ENCODE measurements around the gene SPIRE2. TPM values are rescaled to one million over a fixed set of nuclear protein-coding genes. Genes with fewer than 3 reads are reported as not detected.
A peak's percentile ranks its signal among the peaks of the same experiment; 100 is the strongest.

The SPIRE2 gene
- total and polyA plus RNA-seq, 4 donors: 0.62 to 2.3 (median 1.8) TPM

DNA sequence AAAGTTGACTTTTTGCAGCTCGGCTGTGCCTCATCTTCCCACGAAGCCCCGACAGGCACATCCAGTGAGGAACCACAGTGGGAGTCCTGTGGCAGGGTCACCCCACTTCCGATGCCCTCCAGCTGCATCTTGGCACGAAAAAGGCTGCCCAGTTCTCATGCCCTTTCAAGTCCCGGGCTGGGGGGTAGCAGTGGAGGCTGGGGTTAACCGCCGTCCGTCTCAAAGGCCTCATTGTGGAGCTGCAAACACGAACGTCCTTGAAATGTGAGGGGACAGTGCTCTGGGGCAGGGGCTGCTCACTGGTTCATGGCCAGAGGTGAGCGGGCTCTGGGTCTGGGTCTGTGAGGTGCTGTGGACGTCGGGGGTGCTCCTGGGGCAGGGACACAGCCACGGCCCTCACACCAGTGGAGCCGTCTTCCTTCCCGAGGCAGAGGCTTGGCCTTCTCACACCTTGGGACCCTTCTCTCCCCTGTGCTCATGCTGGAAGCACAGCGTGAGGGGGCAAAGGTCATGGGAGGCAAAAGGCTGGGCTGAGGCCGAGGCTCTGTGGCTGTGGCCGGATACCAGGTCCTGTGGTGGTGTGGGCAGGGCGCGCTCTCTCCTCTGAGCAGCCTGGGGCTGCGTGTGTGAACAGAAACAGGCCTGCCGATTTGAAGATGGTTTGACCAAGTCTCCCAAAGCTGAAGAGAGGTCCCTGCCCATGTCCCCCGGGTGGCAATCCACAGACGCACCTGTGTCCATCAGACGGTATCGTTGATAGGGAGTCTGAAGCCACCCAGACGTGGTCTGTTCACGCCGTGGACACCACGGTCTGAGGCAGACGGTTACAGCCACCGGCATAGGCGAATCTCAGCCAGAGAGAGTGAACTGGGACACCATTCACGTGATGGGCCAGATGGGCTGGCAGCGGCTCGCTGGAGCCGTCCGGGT is 87.3 kb downstream of the SPIRE2 start:
- no peaks in the 10 kb centered on the region for H3K9me3 ChIP-seq (ENCODE audit: control insufficient read depth, low read length)
- no peak for DNase-seq
- intact Hi-C loops (cut with DNase I): no loop called here
- no peaks in the 10 kb centered on the region for H3K4me1 ChIP-seq (ENCODE audit: control insufficient read depth in 1 of 2, insufficient read depth in 2 of 2, low read length in 2 of 2)
- ATAC-seq (ENCODE audit: low FRiP score): no peak
- WGBS, 2 donors: 73 to 76% methylated on average over 40 of the region's 40 CpGs
- H3K36me3 ChIP-seq (ENCODE audit: control insufficient read depth in 1 of 2, insufficient read depth in 2 of 2, low read length in 1 of 2): no peaks in the 10 kb centered on the region
- no peak overlapping the region for H3K27ac ChIP-seq (ENCODE audit: low read depth in 1 of 2, low read length in 2 of 2)
- no peak overlapping the region for H3K4me3 ChIP-seq (ENCODE audit: low read length in 2 of 2)
- H3K27me3 ChIP-seq (ENCODE audit: control insufficient read depth in 1 of 2, insufficient read depth in 2 of 2, low read length in 1 of 2): no peaks in the 10 kb centered on the region

GRCh38 chr16:89917773-89918452 is 89.6 kb downstream of the SPIRE2 start:
- Histone ChIP-seq H3K36me3 (ENCODE audit: control insufficient read depth in 1 of 2, insufficient read depth in 2 of 2, low read length in 1 of 2) (no peaks in the 10 kb centered on the region), H3K27me3 (ENCODE audit: control insufficient read depth in 1 of 2, insufficient read depth in 2 of 2, low read length in 1 of 2) (no peaks in the 10 kb centered on the region), H3K4me3 (ENCODE audit: low read length in 2 of 2) (no peak overlapping the region), H3K9me3 (ENCODE audit: control insufficient read depth, low read length) (no peaks in the 10 kb centered on the region), H3K4me1 (ENCODE audit: control insufficient read depth in 1 of 2, insufficient read depth in 2 of 2, low read length in 2 of 2) (no peaks in the 10 kb centered on the region), H3K27ac (ENCODE audit: low read depth in 1 of 2, low read length in 2 of 2) (no peak overlapping the region)
- ATAC-seq (ENCODE audit: low FRiP score) (peak; percentile 24), DNase-seq (peak; percentile 88)
- 0 to 1% methylated on average over 37 to 39 of the region's 39 CpGs for WGBS, 2 donors
- intact Hi-C loops (cut with DNase I): no loop called here

- Histone ChIP-seq H3K27me3 (ENCODE audit: control insufficient read depth in 1 of 2, insufficient read depth in 2 of 2, low read length in 1 of 2) (peaks cover 0 to 2% of the 10 kb centered on the region in 2 donors), H3K36me3 (ENCODE audit: control insufficient read depth in 1 of 2, insufficient read depth in 2 of 2, low read length in 1 of 2) (no peaks in the 10 kb centered on the region), H3K9me3 (ENCODE audit: control insufficient read depth, low read length) (no peaks in the 10 kb centered on the region), H3K4me3 (ENCODE audit: low read length in 2 of 2) (no peak within 1 kb of the TSS), H3K27ac (ENCODE audit: low read depth in 1 of 2, low read length in 2 of 2) (no peak within 1 kb of the TSS), H3K4me1 (ENCODE audit: control insufficient read depth in 1 of 2, insufficient read depth in 2 of 2, low read length in 2 of 2) (no peaks in the 10 kb centered on the region)
- intact Hi-C loops (cut with DNase I): no loop called here
- DNase-seq (no peak), ATAC-seq (ENCODE audit: low FRiP score) (no peak)
- WGBS, 2 donors: 5 to 8% methylated on average over 23 of the region's 23 CpGs
Observed at GRCh38 chr16:89918453-89919347, 90.4 kb downstream of the SPIRE2 start, which contains the start of gene MC1R. TSS of gene MC1R (plus strand) at chr16:89918862. CDS start at chr16:89919259, 397 bp downstream.

- WGBS, 2 donors: 90 to 93% methylated on average over 52 of the region's 52 CpGs
- Histone ChIP-seq H3K27ac (ENCODE audit: low read depth in 1 of 2, low read length in 2 of 2) (no peak overlapping the region), H3K9me3 (ENCODE audit: control insufficient read depth, low read length) (no peaks in the 10 kb centered on the region), H3K27me3 (ENCODE audit: control insufficient read depth in 1 of 2, insufficient read depth in 2 of 2, low read length in 1 of 2) (peaks cover 0 to 2% of the 10 kb centered on the region in 2 donors), H3K36me3 (ENCODE audit: control insufficient read depth in 1 of 2, insufficient read depth in 2 of 2, low read length in 1 of 2) (no peaks in the 10 kb centered on the region), H3K4me1 (ENCODE audit: control insufficient read depth in 1 of 2, insufficient read depth in 2 of 2, low read length in 2 of 2) (no peaks in the 10 kb centered on the region), H3K4me3 (ENCODE audit: low read length in 2 of 2) (no peak overlapping the region)
- no peak for DNase-seq
- no peak for ATAC-seq (ENCODE audit: low FRiP score)
- intact Hi-C loops (cut with DNase I): loop anchor here in 1 of 2 donors (10.0 kb wide), 1 partner anchor 105 kb away; no protein-coding TSS in a partner anchor
Observed at GRCh38 chr16:89919535-89920406, 91.5 kb downstream of the SPIRE2 start.

DNA sequence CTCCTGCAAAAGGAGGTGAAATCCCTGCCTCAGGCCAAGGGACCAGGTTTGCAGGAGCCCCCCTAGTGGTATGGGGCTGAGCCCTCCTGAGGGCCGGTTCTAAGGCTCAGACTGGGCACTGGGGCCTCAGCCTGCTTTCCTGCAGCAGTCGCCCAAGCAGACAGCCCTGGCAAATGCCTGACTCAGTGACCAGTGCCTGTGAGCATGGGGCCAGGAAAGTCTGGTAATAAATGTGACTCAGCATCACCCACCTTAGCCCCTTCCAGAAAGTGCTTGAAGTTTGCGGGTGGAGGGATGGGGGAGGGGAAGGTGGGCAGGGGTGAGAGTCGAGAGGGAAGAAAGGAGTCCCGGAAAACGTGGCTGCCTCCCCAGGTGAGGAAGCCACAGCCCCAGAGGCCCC is 92.4 kb downstream of the SPIRE2 start:
- no peak for ATAC-seq (ENCODE audit: low FRiP score)
- no peak overlapping the region for H3K27ac ChIP-seq (ENCODE audit: low read depth in 1 of 2, low read length in 2 of 2)
- no peaks in the 10 kb centered on the region for H3K4me1 ChIP-seq (ENCODE audit: control insufficient read depth in 1 of 2, insufficient read depth in 2 of 2, low read length in 2 of 2)
- no peak overlapping the region for H3K4me3 ChIP-seq (ENCODE audit: low read length in 2 of 2)
- DNase-seq: peak in 1 of 2 donors; percentile 53
- H3K27me3 ChIP-seq (ENCODE audit: control insufficient read depth in 1 of 2, insufficient read depth in 2 of 2, low read length in 1 of 2): peaks cover 0 to 2% of the 10 kb centered on the region in 2 donors
- no peaks in the 10 kb centered on the region for H3K36me3 ChIP-seq (ENCODE audit: control insufficient read depth in 1 of 2, insufficient read depth in 2 of 2, low read length in 1 of 2)
- H3K9me3 ChIP-seq (ENCODE audit: control insufficient read depth, low read length): no peaks in the 10 kb centered on the region
- WGBS, 2 donors: 38 to 51% methylated on average over 6 of the region's 6 CpGs
- intact Hi-C loops (cut with DNase I): loop anchor here in 1 of 2 donors (10.0 kb wide), 1 partner anchor 104 kb away; no protein-coding TSS in a partner anchor

Other genes with a start within 250 kb of the SPIRE2 start
- not detected for gene DPEP1, start 214.8 kb upstream of the SPIRE2 start, total RNA-seq
- 1 to 10 TPM in 1 of 2 donors, not detected in 1; 8.5 TPM for gene DPEP1, start 214.8 kb upstream of the SPIRE2 start, polyA plus RNA-seq
- 10 to 100 TPM; 69.0 to 78.8 TPM for gene CHMP1A, start 170.8 kb upstream of the SPIRE2 start, total RNA-seq
- 100 to 1,000 TPM in 1 of 2 donors, 10 to 100 TPM in 1; 45.5 to 112 TPM for gene CHMP1A, start 170.8 kb upstream of the SPIRE2 start, polyA plus RNA-seq
- 1 to 10 TPM; 6.5 to 8.6 TPM for gene SPATA33, start 170.6 kb upstream of the SPIRE2 start, total RNA-seq
- 10 to 100 TPM in 1 of 2 donors, 1 to 10 TPM in 1; 3.0 to 10.7 TPM for gene SPATA33, start 170.6 kb upstream of the SPIRE2 start, polyA plus RNA-seq
- 10 to 100 TPM; 29.9 to 71.1 TPM for gene CDK10, start 141.8 kb upstream of the SPIRE2 start, total RNA-seq
- 100 to 1,000 TPM in 1 of 2 donors, 10 to 100 TPM in 1; 24.7 to 134 TPM for gene CDK10, start 141.8 kb upstream of the SPIRE2 start, polyA plus RNA-seq
- 10 to 100 TPM in 1 of 2 donors, 1 to 10 TPM in 1; 9.1 to 13.4 TPM for gene SPATA2L, start 126.8 kb upstream of the SPIRE2 start, total RNA-seq
- gene SPATA2L, start 126.8 kb upstream of the SPIRE2 start, polyA plus RNA-seq: 10 to 100 TPM in 1 of 2 donors, 1 to 10 TPM in 1; 4.9 to 12.0 TPM
- gene VPS9D1, start 107.6 kb upstream of the SPIRE2 start, total RNA-seq: 10 to 100 TPM; 10.3 to 15.3 TPM
- 10 to 100 TPM in 1 of 2 donors, 1 to 10 TPM in 1; 5.1 to 34.5 TPM for gene VPS9D1, start 107.6 kb upstream of the SPIRE2 start, polyA plus RNA-seq
- gene ZNF276, start 106.9 kb upstream of the SPIRE2 start, total RNA-seq: 10 to 100 TPM; 23.6 to 30.4 TPM
- 10 to 100 TPM in 1 of 2 donors, 1 to 10 TPM in 1; 3.3 to 47.7 TPM for gene ZNF276, start 106.9 kb upstream of the SPIRE2 start, polyA plus RNA-seq
- gene FANCA, start 11.8 kb upstream of the SPIRE2 start, total RNA-seq: 1 to 10 TPM; 3.9 to 6.9 TPM
- 1 to 10 TPM; 2.0 to 3.5 TPM for gene FANCA, start 11.8 kb upstream of the SPIRE2 start, polyA plus RNA-seq
- 100 to 1,000 TPM; 207 to 224 TPM for gene TCF25, start 45.1 kb downstream of the SPIRE2 start, total RNA-seq
- gene TCF25, start 45.1 kb downstream of the SPIRE2 start, polyA plus RNA-seq: 100 to 1,000 TPM in 1 of 2 donors, 10 to 100 TPM in 1; 47.6 to 273 TPM
- 10 to 100 TPM in 1 of 2 donors, 1 to 10 TPM in 1; 4.8 to 10.2 TPM for gene MC1R, start 90.4 kb downstream of the SPIRE2 start, total RNA-seq
- 10 to 100 TPM in 1 of 2 donors, 1 to 10 TPM in 1; 1.5 to 12.1 TPM for gene MC1R, start 90.4 kb downstream of the SPIRE2 start, polyA plus RNA-seq
- gene TUBB3, start 94.9 kb downstream of the SPIRE2 start, total RNA-seq: 10 to 100 TPM in 1 of 2 donors, 1 to 10 TPM in 1; 5.6 to 12.5 TPM
- gene TUBB3, start 94.9 kb downstream of the SPIRE2 start, polyA plus RNA-seq: 1 to 10 TPM in 1 of 2 donors, under 1 TPM in 1; 0.38 to 2.4 TPM
- 10 to 100 TPM; 55.0 to 69.3 TPM for gene DEF8, start 120.3 kb downstream of the SPIRE2 start, total RNA-seq
- 10 to 100 TPM; 53.6 to 78.0 TPM for gene DEF8, start 120.3 kb downstream of the SPIRE2 start, polyA plus RNA-seq
- 1 to 10 TPM; 1.1 to 3.5 TPM for gene DBNDD1, start 191.0 kb downstream of the SPIRE2 start, total RNA-seq
- 1 to 10 TPM; 3.0 to 3.2 TPM for gene DBNDD1, start 191.0 kb downstream of the SPIRE2 start, polyA plus RNA-seq
- not detected for gene PRDM7, start 248.9 kb downstream of the SPIRE2 start, total RNA-seq
- gene PRDM7, start 248.9 kb downstream of the SPIRE2 start, polyA plus RNA-seq: not detected